ENCODE results near the gene CASP4. TPM values are rescaled to one million over a fixed set of nuclear protein-coding genes. Genes with fewer than 3 reads are reported as not detected.
"Not testable (repeated sequence)": the region's sequence is repeated elsewhere in the genome, so short reads cannot be mapped to it uniquely, and the experiment has no call there.

The CASP4 gene
- polyA plus RNA-seq, 1 donor from 2014 or later: not detected

- Histone ChIP-seq H3K27ac (ENCODE audit: low read length) (no peak overlapping the region), H3K9me3 (ENCODE audit: low read length) (no peaks in the 10 kb centered on the region), H2AFZ (ENCODE audit: low read depth, low read length) (no peak overlapping the region), H3K9ac (ENCODE audit: low read length) (no peak overlapping the region), H3K9me2 (ENCODE audit: insufficient read depth, low read length) (no peaks in the 10 kb centered on the region), H3F3A (ENCODE audit: insufficient read depth, low read length, poor library complexity, severe bottlenecking) (no peaks in the 10 kb centered on the region), H3K36me3 (ENCODE audit: insufficient read depth, low read length) (no peaks in the 10 kb centered on the region), H4K20me1 (ENCODE audit: insufficient read depth) (no peaks in the 10 kb centered on the region), H3K4me2 (ENCODE audit: low read length) (no peak overlapping the region), H3K27me3 (ENCODE audit: insufficient read depth, low read depth, low read length) (no peaks in the 10 kb centered on the region), H3K79me2 (replicated peaks; ENCODE audit: insufficient read depth, low read length) (no peaks in the 10 kb centered on the region), H3K4me3 (ENCODE audit: low read length) (no peak overlapping the region)
- no peak for TF ChIP-seq EP300 (conservative IDR thresholded peaks at IDR 0.05; ENCODE audit: poor library complexity, severe bottlenecking)
- no peak for TF ChIP-seq POLR2AphosphoS5 (IDR thresholded peaks at IDR 0.05)
Observed at GRCh38 chr11:104973616-104974015, 5.2 kb upstream of the CASP4 start.

GRCh38 chr11:104972924-104973323, 4.5 kb upstream of the CASP4 start:
- not testable (repeated sequence) for H3K9me2 ChIP-seq (ENCODE audit: insufficient read depth, low read length); H3K27me3 ChIP-seq (ENCODE audit: insufficient read depth, low read depth, low read length); H3K9me3 ChIP-seq (ENCODE audit: low read length); H3K79me2 ChIP-seq (replicated peaks; ENCODE audit: insufficient read depth, low read length); H4K20me1 ChIP-seq (ENCODE audit: insufficient read depth); H3K9ac ChIP-seq (ENCODE audit: low read length); H3K4me2 ChIP-seq (ENCODE audit: low read length); H2AFZ ChIP-seq (ENCODE audit: low read depth, low read length); H3K36me3 ChIP-seq (ENCODE audit: insufficient read depth, low read length); H3F3A ChIP-seq (ENCODE audit: insufficient read depth, low read length, poor library complexity, severe bottlenecking); H3K27ac ChIP-seq (ENCODE audit: low read length); H3K4me3 ChIP-seq (ENCODE audit: low read length)

- Histone ChIP-seq H3K79me2 (replicated peaks; ENCODE audit: insufficient read depth, low read length) (no peaks in the 10 kb centered on the region), H3K9ac (ENCODE audit: low read length) (no peak overlapping the region), H3F3A (ENCODE audit: insufficient read depth, low read length, poor library complexity, severe bottlenecking) (no peaks in the 10 kb centered on the region), H3K27me3 (ENCODE audit: insufficient read depth, low read depth, low read length) (no peaks in the 10 kb centered on the region), H3K9me2 (ENCODE audit: insufficient read depth, low read length) (no peaks in the 10 kb centered on the region), H3K27ac (ENCODE audit: low read length) (no peak overlapping the region), H3K4me2 (ENCODE audit: low read length) (no peak overlapping the region), H3K36me3 (ENCODE audit: insufficient read depth, low read length) (no peaks in the 10 kb centered on the region), H4K20me1 (ENCODE audit: insufficient read depth) (no peaks in the 10 kb centered on the region), H3K4me3 (ENCODE audit: low read length) (no peak overlapping the region), H2AFZ (ENCODE audit: low read depth, low read length) (no peak overlapping the region), H3K9me3 (ENCODE audit: low read length) (no peaks in the 10 kb centered on the region)
- TF ChIP-seq EP300 (conservative IDR thresholded peaks at IDR 0.05; ENCODE audit: poor library complexity, severe bottlenecking) (no peak), REST (IDR thresholded peaks at IDR 0.05; ENCODE audit: borderline replicate concordance) (no peak), EZH2 (IDR thresholded peaks at IDR 0.05; ENCODE audit: borderline replicate concordance, insufficient read depth, low read length, poor library complexity, severe bottlenecking) (no peak), TAF1 (IDR thresholded peaks at IDR 0.05; ENCODE audit: low read depth) (no peak), RAD21 (conservative IDR thresholded peaks at IDR 0.05) (no peak), POLR2AphosphoS5 (IDR thresholded peaks at IDR 0.05) (no peak)
- TF ChIP-seq, protein P1, sequence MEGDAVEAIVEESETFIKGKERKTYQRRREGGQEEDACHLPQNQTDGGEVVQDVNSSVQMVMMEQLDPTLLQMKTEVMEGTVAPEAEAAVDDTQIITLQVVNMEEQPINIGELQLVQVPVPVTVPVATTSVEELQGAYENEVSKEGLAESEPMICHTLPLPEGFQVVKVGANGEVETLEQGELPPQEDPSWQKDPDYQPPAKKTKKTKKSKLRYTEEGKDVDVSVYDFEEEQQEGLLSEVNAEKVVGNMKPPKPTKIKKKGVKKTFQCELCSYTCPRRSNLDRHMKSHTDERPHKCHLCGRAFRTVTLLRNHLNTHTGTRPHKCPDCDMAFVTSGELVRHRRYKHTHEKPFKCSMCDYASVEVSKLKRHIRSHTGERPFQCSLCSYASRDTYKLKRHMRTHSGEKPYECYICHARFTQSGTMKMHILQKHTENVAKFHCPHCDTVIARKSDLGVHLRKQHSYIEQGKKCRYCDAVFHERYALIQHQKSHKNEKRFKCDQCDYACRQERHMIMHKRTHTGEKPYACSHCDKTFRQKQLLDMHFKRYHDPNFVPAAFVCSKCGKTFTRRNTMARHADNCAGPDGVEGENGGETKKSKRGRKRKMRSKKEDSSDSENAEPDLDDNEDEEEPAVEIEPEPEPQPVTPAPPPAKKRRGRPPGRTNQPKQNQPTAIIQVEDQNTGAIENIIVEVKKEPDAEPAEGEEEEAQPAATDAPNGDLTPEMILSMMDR (IDR thresholded peaks at IDR 0.05; ENCODE audit: poor library complexity, severe bottlenecking): no peak
Observed at GRCh38 chr11:104970756-104971155, 2.4 kb upstream of the CASP4 start.

Measured in neural cell (in vitro differentiated cells).